ENCODE data around the gene CREB3L2. TPM values are rescaled to one million over a fixed set of nuclear protein-coding genes. Genes with fewer than 3 reads are reported as not detected.

The CREB3L2 gene
- total and polyA plus RNA-seq, 2 of the 13 experiments (the other 11 are each of a cell fraction or from before 2014, with no cell fraction given) = 22.1 to 41.1 TPM

- TF ChIP-seq ZNF670 (CRISPR knock-in tag; IDR thresholded peaks at IDR 0.05; ENCODE audit: borderline replicate concordance) (no peak), ZNF224 (CRISPR knock-in tag; IDR thresholded peaks at IDR 0.05) (peak; percentile 44; the same call in 1 of the 2 replicates), MLXIP (CRISPR knock-in tag; IDR thresholded peaks at IDR 0.05; ENCODE audit: borderline replicate concordance) (no peak), SOX6 (IDR thresholded peaks at IDR 0.05) (no peak), SOX6 (CRISPR knock-in tag; IDR thresholded peaks at IDR 0.05) (peak; percentile 21; the same call in 1 of the 2 replicates), TEAD3 (CRISPR knock-in tag; optimal IDR thresholded peaks at IDR 0.05; ENCODE audit: borderline replicate concordance) (peak; percentile 71)
Measured at GRCh38 chr7:137940656-137941518, 61.0 kb downstream of the CREB3L2 start (continued).

GRCh38 chr7:137940218-137940617 is 61.7 kb downstream of the CREB3L2 start:
- DNase-seq (ENCODE audit: low spot score) (no peak), FAIRE-seq (no peak), ATAC-seq (no peak)
- peaks cover 14% of the 10 kb centered on the region for H4K20me1 ChIP-seq (ENCODE audit: insufficient read depth, low read length)
- no peaks in the 10 kb centered on the region for H3K27me3 ChIP-seq (ENCODE audit: control insufficient read depth in 1 of 2, insufficient read depth in 2 of 2, low read length in 2 of 2)
- H3K79me2 ChIP-seq (ENCODE audit: insufficient read depth, low read length) = peaks cover 98% of the 10 kb centered on the region
- POLR2A ChIA-PET = interaction anchor here (1.2 to 2.1 kb wide), 4 partner anchors 9 to 52 kb away, joined by 3 to 9 read pairs (median 4); no protein-coding TSS in a partner anchor
- no peak overlapping the region for H3K9ac ChIP-seq (ENCODE audit: insufficient read depth, low read depth, low read length)
- H3K36me3 ChIP-seq (replicated peaks in 1 of 2; ENCODE audit: control insufficient read depth in 1 of 2, insufficient read depth in 2 of 2, low read length in 2 of 2) = peaks cover 3 to 18% of the 10 kb centered on the region in 2 experiments; a peak in 3 of 5 replicates
- intact Hi-C loops (cut with micrococcal nuclease; ENCODE audit: unreplicated experiment) (loop anchor here (2.0 kb wide), 1 partner anchor 61 kb away; no protein-coding TSS in a partner anchor), in situ Hi-C loops (cut with HindIII; ENCODE audit: extremely low pct_ligation_motif_present, low pct_unique_long_range_greater_than_20kb) (no loop called here)
- CTCF ChIA-PET (ENCODE audit: low intra/inter-chr PET ratio, low total read pairs) = interaction anchor here (1.5 kb wide), 1 partner anchor 62 kb away, joined by 3 read pairs; the partner anchor contains the start of gene CREB3L2
- peak overlapping the region; percentile 12 for H3K27ac ChIP-seq (ENCODE audit: extremely low read length, insufficient read depth, low read length)
- H2AFZ ChIP-seq (ENCODE audit: low read length) = no peak overlapping the region
- H3K4me1 ChIP-seq (ENCODE audit: insufficient read depth, low read length) = peaks cover 98% of the 10 kb centered on the region
- peak overlapping the region; percentile 33; the same call in 1 of the 2 replicates for H3K4me2 ChIP-seq (ENCODE audit: low read depth, low read length)
- 38% methylated on average over 1 of the region's 1 CpG for WGBS (ENCODE audit: low lambda C conversion rate)
- BruUV-seq (replicated peaks) = no TSS peak
- no peak overlapping the region for H3K4me3 ChIP-seq (replicated peaks in 1 of 3; ENCODE audit: insufficient read depth in 1 of 3, low read depth in 2 of 3, low read length in 3 of 3)
- H3K9me3 ChIP-seq (ENCODE audit: low read length) = no peaks in the 10 kb centered on the region
- no peak for TF ChIP-seq EEA1 (CRISPR knock-in tag; IDR thresholded peaks at IDR 0.05; ENCODE audit: borderline replicate concordance)
- no peak for TF ChIP-seq NCOA2 (CRISPR knock-in tag; IDR thresholded peaks at IDR 0.05)
- no peak for TF ChIP-seq ZBED4 (CRISPR knock-in tag; IDR thresholded peaks at IDR 0.05; ENCODE audit: borderline replicate concordance)
- TF ChIP-seq ZBTB7B (CRISPR knock-in tag; IDR thresholded peaks at IDR 0.05) = no peak
- TF ChIP-seq TERF1 (CRISPR knock-in tag; IDR thresholded peaks at IDR 0.05) = no peak
- TF ChIP-seq PHF8 (CRISPR knock-in tag; IDR thresholded peaks at IDR 0.05) = no peak
